Vagina (tissue), 2 donors: Measurements from ENCODE around the gene RASSF8. TPM values are rescaled to one million over a fixed set of nuclear protein-coding genes. Genes with fewer than 3 reads are reported as not detected.

Experiments used
- DNase-seq, 2 donors: peaks; one replicate each; pipeline ENCODE4 v3.0.0-alpha.2; 2017; ENCODE audit errors: extremely low spot score in 2 of 2
- H3K27ac ChIP-seq: fragments of 200-600 bp; sonication (generic); one replicate; pipeline ENCODE4 v1.5.1; 2019
- H3K27me3 ChIP-seq: fragments of 200-600 bp; sonication (generic); one replicate; pipeline ENCODE4 v1.5.1; 2019
- H3K36me3 ChIP-seq, 2 donors: fragments of 200-600 bp; sonication (generic); one replicate each; pipeline ENCODE4 v1.5.1; 2017 to 2019
- H3K4me1 ChIP-seq: fragments of 200-600 bp; sonication (generic); one replicate; pipeline ENCODE4 v1.5.1; 2019
- H3K4me3 ChIP-seq, 2 donors: fragments of 200-600 bp; sonication (generic); 1 replicate in 1 of 2; 2 replicates in 1 of 2; pipeline ENCODE4 v1.5.1; 2016 to 2019
- H3K9me3 ChIP-seq: fragments of 200-600 bp; sonication (generic); one replicate; pipeline ENCODE4 v1.5.1; 2019
- CTCF ChIP-seq, 3 experiments: fragments of 450-650 bp in 2 of 3; fragments of 200-600 bp in 1 of 3; sonication (generic) in 1 of 3; IDR thresholded peaks; one replicate each; pipeline ENCODE4 v1.5.1; 2017 to 2019; ENCODE audit warnings: antibody characterized with exemption in 3 of 3, mild to moderate bottlenecking in 2 of 3, moderate library complexity in 2 of 3
- POLR2A ChIP-seq, 2 donors: fragments of 450-650 bp; IDR thresholded peaks; one replicate each; pipeline ENCODE4 v1.6.1; 2017; ENCODE audit warnings: antibody characterized with exemption in 2 of 2, mild to moderate bottlenecking in 2 of 2, moderate library complexity in 2 of 2
- POLR2AphosphoS5 ChIP-seq, 2 donors: sonication (generic); formaldehyde crosslinking; IDR thresholded peaks; one replicate each; pipeline ENCODE4 v1.9.0; 2017; ENCODE audit warnings: antibody characterized with exemption in 2 of 2, mild to moderate bottlenecking in 2 of 2, low read depth in 1 of 2; ENCODE audit not compliant: insufficient read depth in 1 of 2
- intact Hi-C: fragments of 100-400 bp; cut with DNase I; formaldehyde crosslinking; loops from one replicate; pipeline ENCODE4 v1.15.1; 2023
- total RNA-seq: library from RNA; depleted of rRNA; stranded (reverse); fragments of >200 nt; gene quantifications from one replicate; pipeline ENCODE4 v1.2.3, GENCODE V29; 2016

The RASSF8 gene
- total RNA-seq, 1 donor from 2014 or later, result 68.5 TPM

- no peak overlapping the region for H3K27ac ChIP-seq
- no peak overlapping the region for H3K4me3 ChIP-seq
- H3K9me3 ChIP-seq, result no peaks in the 10 kb centered on the region
- intact Hi-C loops, result no loop called here
- no peaks in the 10 kb centered on the region for H3K4me1 ChIP-seq
- no peak for TF ChIP-seq CTCF (IDR thresholded peaks at IDR 0.05)
- TF ChIP-seq POLR2A (IDR thresholded peaks at IDR 0.05), result no peak
- TF ChIP-seq POLR2AphosphoS5 (IDR thresholded peaks at IDR 0.05; ENCODE audit: insufficient read depth in 1 of 2, low read depth in 1 of 2), result no peak
- H3K27me3 ChIP-seq, result no peaks in the 10 kb centered on the region
- no peak for DNase-seq
- H3K36me3 ChIP-seq, result no peaks in the 10 kb centered on the region
Observed at GRCh38 chr12:25949343-25949742, 9.1 kb upstream of the RASSF8 start.

GRCh38 chr12:25950329-25951115 lies 8.0 kb upstream of the RASSF8 start:
- Histone ChIP-seq H3K4me1 (no peaks in the 10 kb centered on the region), H3K36me3 (no peaks in the 10 kb centered on the region), H3K27me3 (no peaks in the 10 kb centered on the region), H3K27ac (no peak overlapping the region), H3K4me3 (no peak overlapping the region), H3K9me3 (no peaks in the 10 kb centered on the region)
- intact Hi-C loops, result no loop called here
- no peak for DNase-seq
- TF ChIP-seq POLR2A (IDR thresholded peaks at IDR 0.05), result no peak
- TF ChIP-seq CTCF (IDR thresholded peaks at IDR 0.05), result no peak
- TF ChIP-seq POLR2AphosphoS5 (IDR thresholded peaks at IDR 0.05; ENCODE audit: insufficient read depth in 1 of 2, low read depth in 1 of 2), result no peak

- H3K4me3 ChIP-seq, result peak overlapping the region; percentile 74 to 85
- H3K27me3 ChIP-seq, result no peaks in the 10 kb centered on the region
- H3K36me3 ChIP-seq, result no peaks in the 10 kb centered on the region
- H3K9me3 ChIP-seq, result no peaks in the 10 kb centered on the region
- H3K27ac ChIP-seq, result peak overlapping the region; percentile 94
- no peak for TF ChIP-seq POLR2AphosphoS5 (IDR thresholded peaks at IDR 0.05; ENCODE audit: insufficient read depth in 1 of 2, low read depth in 1 of 2)
- TF ChIP-seq CTCF (IDR thresholded peaks at IDR 0.05), result no peak
- no peak for TF ChIP-seq POLR2A (IDR thresholded peaks at IDR 0.05)
- H3K4me1 ChIP-seq, result peaks cover 20% of the 10 kb centered on the region
- no peak for DNase-seq
- intact Hi-C loops, result loop anchor here (5.0 kb wide), 1 partner anchor 74 kb away; no protein-coding TSS in a partner anchor
Observed at GRCh38 chr12:25957793-25958427, 572 bp upstream of the RASSF8 start.

- peak overlapping the region; percentile 74 to 85 for H3K4me3 ChIP-seq
- no peaks in the 10 kb centered on the region for H3K36me3 ChIP-seq
- DNase-seq, result no peak
- peaks cover 25% of the 10 kb centered on the region for H3K4me1 ChIP-seq
- H3K9me3 ChIP-seq, result no peaks in the 10 kb centered on the region
- TF ChIP-seq CTCF (IDR thresholded peaks at IDR 0.05), result peak in 1 of 3 experiments; percentile 8
- peak; percentile 8 to 67 for TF ChIP-seq POLR2AphosphoS5 (IDR thresholded peaks at IDR 0.05; ENCODE audit: insufficient read depth in 1 of 2, low read depth in 1 of 2)
- TF ChIP-seq POLR2A (IDR thresholded peaks at IDR 0.05), result peak in 1 of 2 donors; percentile 56
- no peaks in the 10 kb centered on the region for H3K27me3 ChIP-seq
- intact Hi-C loops, result loop anchor here (5.0 kb wide), 1 partner anchor 73 kb away; no protein-coding TSS in a partner anchor
- H3K27ac ChIP-seq, result peak overlapping the region; percentile 94
Observed at GRCh38 chr12:25959071-25959961, 834 bp downstream of the RASSF8 start.
